Renal cortex interstitium (tissue), 11 donors: ENCODE measurements around the gene OSBPL2. TPM values are rescaled to one million over a fixed set of nuclear protein-coding genes. Genes with fewer than 3 reads are reported as not detected.

Experiments
- DNase-seq, 11 donors: peaks; one replicate each; pipeline ENCODE4 v3.0.0-alpha.2; 2013; ENCODE audit warnings: low read depth in 9 of 11, low spot score in 4 of 11; ENCODE audit errors: extremely low read depth in 1 of 11
- polyA plus RNA-seq, 3 donors: library from polyadenylated mRNA; unstranded; fragments of 120-200 nt; gene quantifications; one replicate each; pipeline ENCODE4 v1.2.1, GENCODE V29; 2013; ENCODE audit not compliant: insufficient read length in 3 of 3

The OSBPL2 gene
- polyA plus RNA-seq, 3 donors: 30.2 to 44.5 (median 30.8) TPM

DNA sequence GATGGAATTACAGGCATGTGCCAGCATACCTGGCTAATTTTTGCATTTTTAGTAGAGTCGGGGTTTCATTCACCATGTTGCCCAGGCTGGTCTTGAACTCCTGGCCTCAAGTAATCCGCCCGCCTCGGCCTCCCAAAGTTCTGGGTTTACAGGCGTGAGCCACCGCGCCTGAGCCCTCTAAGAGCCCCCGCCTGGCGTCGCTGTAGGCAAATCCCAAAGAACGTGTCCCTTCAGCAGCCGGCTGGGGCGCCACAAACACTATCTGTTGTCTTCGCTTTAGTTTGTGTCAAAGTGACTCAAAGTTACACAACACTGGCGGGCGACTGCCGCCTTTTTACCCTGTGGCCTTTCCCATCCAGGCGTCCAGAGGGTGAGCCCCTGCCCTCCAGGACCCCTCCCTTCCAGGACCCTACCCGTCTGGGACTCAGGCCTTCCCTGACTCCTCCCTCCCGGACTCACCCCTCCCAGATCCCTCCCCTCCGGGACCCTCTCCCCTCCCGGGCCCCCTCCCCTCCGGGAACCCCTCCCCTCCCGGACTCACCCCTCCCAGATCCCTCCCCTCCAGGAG, 63.5 kb downstream of the OSBPL2 start:
- DNase-seq: peak; percentile 65 to 88 (median 77)

DNA sequence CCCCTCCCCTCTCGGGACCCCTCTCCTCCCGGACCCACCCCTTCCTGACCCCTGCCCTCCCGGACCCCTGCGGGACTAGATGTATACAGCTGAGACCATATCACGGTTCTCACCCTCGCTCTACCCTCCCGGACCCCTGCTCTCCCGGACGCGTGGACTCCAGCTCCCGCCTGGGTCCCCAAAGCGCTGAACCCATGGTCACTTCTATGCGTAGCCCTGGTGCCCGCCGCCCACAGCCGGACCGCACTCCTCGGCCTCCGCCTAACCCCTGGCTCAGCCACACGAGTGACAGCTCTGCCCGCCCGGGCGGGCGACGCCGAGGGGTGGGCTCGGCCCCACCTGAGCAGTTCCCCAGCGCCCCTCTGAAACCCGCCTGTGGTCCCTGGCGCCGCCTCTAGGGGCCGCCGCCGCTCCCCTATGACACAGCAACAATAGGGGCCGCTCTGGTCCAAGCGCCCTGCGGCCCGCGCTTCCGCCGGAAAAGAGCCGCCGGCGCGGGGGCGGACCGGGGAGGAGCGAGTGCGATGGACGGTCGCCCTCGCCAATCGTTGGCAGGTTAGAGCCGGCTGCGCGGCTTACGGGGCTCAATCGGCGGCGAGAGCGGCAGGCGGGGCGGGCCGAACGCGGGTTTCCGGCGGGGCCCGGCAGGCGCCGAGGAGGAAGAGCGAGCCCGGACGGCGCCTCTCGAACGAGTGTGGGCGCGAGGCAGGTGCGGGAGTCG, 64.2 kb downstream of the OSBPL2 start, which contains the start of gene ADRM1:
ADRM1 (plus strand) TSS at position 657 of the 721 bp plus-strand sequence. CDS start 572 bp downstream, outside the sequence.
- DNase-seq: peak; percentile 88 to 97 (median 96)

DNA sequence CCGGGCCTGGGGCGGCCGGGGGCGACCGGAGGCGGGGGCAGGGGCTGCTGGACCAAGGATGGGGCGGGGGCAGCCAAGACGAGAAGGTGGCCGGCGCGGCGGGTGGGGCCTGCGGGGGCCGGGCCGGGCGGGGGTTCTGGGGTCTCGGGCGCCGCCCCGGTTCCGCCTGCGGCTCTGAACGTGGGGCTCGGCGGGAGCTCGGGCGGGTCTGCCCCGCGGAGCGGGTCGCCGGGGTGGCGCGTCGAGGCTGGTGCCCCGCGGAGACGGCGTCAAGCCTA, 64.7 kb downstream of the OSBPL2 start:
- no peak for DNase-seq

DNA sequence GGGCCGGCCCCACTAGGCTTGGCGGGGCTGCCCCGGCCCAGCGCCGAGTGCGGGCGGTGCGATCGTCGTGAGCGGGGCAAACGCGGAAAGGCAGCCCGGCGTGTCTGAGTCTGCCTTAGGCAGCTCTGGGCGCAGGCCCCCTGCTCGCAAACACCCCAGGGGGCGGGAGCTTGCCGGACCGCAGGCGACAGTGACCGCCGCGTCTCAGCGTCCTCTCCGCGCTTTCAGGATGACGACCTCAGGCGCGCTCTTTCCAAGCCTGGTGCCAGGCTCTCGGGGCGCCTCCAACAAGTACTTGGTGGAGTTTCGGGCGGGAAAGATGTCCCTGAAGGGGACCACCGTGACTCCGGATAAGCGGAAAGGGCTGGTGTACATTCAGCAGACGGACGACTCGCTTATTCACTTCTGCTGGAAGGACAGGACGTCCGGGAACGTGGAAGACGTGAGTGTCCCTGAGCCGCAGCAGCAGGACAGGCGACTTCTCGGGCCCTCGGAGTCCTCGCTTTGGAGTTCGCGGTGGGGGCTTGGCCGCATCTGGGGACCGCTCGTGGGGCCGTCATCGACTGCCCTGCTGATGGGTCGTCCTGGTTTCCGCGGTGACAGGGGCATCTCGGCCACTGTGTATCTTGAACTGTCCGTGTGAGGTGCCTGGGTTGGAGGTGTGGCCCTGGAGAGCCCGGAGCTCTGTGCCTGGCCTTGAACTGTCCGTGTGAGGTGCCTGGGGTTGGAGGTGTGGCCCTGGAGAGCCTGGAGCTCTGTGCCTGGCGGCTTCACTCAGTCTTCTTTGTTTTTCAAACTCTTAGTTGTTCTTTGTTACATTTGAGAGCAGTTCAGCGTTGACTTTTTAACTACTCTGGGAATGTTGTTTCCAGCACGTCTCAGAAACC, 65.3 kb downstream of the OSBPL2 start:
- peak in 1 of 11 donors; percentile 9 for DNase-seq

DNA sequence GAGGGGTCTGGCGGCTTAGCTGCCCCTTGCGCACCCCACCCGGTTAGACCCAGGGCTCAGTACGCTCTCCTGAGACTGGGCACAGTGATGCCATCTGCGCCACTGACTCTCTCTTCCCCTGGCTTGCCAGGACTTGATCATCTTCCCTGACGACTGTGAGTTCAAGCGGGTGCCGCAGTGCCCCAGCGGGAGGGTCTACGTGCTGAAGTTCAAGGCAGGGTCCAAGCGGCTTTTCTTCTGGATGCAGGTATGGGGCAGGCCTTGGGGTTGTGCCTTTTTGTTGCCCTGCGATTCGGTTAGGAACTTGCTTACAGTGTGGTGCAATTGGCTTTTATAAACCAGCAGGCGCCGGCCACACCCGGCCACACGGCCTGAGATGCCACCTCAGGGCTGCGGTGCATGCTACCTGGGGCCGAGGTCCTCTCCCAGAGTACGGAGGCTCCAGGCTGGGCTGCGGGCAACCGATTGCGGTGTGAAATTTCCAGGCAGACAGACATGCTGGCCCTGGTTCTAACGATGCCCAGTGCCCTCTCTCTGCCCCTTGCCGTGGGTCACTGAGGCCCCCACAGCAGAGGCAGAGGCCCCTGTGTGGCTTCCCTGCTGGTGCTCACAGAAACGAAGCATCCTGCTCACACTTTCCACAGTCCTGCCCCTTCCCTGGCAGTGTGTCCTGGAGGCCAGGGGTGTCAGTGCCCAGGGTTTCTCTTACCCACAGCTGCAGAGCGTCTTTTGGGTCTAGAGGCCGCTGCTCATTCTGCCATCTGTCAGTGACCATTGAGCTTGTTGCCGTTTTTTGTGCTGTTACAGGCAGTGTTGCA, 66.2 kb downstream of the OSBPL2 start:
- DNase-seq: no peak

DNA sequence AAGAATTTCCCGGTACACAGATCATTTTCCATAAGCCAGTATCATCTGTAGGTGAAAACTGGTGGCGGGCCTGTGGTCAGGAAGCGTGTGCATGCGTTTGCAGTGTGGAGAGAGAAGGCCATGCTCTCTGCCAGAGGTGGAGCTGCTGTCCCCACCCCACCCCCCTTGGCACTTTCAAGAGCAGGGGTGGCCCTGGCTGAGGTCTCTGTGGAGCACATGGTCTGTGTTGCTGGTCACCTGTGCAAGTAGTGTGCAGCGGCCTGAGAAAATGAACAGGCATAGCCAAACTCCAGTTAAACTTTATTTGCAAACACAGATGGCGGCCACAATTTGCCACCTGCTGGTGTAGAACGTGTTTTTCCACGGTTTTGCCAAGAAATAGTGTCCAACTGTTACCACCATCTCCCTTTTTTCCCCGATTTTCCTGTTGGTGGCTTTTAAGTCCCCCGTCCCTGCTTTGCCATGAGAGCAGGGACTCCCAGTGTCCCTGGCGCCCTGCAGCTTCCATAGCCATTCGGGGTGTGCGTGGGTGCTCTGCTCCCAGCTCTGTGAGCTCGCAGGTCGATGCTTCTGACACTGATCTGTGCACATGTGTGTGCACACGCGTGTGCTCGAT, 66.9 kb downstream of the OSBPL2 start:
- DNase-seq: no peak

DNA sequence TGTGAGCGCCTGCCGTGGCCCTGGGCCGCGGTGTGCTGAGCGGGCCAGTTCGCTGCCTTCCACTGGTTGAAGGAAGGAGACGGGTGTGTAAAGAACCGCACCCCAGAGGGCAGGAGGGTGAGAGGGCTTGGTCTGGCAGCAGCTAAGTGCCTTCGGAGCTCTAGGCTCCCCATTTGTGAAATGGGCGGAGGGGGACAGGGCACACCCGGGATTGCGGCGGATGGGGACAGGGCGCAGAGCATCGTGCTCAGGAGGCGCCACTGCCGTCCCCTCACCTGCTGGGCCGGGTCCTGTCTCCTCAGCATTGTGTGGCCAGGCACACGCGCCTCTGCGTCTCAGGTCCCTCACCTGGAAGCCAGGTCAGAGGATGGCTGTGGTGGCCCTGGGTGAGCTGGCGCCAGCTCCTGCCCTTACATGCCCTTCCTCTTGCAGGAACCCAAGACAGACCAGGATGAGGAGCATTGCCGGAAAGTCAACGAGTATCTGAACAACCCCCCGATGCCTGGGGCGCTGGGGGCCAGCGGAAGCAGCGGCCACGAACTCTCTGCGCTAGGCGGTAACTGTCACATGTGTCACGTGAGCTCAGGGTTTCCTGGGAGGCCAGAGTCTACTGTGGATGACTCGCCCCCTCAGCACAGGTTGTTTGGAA, 67.6 kb downstream of the OSBPL2 start:
- DNase-seq: no peak

DNA sequence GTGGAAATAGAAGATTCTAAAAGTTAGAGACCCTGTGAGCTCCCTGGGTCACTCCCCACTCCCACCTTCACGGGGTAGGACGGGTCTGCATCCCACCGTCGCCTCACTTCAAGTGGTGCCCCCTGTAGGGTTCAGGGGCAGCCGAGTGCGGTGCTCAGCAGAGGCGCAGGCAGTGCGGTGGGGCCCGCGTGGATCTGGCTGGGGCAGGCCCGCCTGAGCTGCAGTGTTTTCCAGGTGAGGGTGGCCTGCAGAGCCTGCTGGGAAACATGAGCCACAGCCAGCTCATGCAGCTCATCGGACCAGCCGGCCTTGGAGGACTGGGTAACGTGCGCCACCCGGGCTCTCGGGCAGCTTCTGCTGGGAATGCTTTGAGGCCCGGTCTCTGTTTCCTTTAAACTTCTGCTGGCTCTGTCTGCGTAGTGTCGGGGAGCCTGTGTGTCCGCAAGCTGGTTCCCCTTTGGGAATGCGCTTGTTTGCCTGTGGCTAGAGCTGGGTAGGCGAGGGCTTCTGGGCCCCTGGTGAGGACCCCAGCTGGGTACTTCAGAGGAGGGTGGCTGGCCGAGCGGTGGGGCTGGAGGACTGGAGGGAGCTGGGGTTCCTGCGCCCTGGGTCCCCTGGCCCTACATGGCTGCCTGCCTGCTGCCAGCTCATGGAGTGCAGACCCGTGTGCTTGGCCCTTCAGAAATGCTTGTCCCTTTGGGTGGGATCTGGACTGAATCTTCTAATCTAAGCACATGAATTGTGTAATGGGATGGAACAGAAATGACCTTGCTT, 68.3 kb downstream of the OSBPL2 start:
- DNase-seq: no peak

DNA sequence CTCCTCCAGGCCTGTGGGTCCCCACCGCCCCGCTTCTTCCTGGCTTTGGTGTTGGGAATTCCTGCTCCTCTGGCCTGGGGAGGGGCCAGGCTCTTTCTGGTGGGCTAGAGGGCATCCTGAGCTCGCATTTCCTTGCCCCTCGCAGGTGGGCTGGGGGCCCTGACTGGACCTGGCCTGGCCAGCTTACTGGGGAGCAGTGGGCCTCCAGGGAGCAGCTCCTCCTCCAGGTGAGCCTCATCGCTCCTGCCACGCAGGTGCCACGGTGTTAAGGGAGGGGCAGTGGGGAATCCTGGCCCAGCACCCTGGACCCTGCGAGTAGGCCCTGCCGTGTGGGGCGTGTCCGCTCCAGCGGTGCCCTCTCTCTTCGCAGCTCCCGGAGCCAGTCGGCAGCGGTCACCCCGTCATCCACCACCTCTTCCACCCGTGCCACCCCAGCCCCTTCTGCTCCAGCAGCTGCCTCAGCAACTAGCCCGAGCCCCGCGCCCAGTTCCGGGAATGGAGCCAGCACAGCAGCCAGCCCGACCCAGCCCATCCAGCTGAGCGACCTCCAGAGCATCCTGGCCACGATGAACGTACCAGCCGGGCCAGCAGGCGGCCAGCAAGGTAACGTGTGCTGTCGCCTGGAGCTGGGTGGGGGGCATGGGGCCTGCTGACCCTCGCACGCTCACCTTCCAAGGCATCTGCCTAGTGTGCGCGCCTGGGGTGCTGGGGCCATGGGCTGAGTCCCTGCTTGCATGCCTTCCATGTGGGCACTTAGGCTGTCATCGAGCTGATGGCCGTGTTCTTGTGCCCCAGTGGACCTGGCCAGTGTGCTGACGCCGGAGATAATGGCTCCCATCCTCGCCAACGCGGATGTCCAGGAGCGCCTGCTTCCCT, 69.1 kb downstream of the OSBPL2 start:
- DNase-seq: no peak

DNA sequence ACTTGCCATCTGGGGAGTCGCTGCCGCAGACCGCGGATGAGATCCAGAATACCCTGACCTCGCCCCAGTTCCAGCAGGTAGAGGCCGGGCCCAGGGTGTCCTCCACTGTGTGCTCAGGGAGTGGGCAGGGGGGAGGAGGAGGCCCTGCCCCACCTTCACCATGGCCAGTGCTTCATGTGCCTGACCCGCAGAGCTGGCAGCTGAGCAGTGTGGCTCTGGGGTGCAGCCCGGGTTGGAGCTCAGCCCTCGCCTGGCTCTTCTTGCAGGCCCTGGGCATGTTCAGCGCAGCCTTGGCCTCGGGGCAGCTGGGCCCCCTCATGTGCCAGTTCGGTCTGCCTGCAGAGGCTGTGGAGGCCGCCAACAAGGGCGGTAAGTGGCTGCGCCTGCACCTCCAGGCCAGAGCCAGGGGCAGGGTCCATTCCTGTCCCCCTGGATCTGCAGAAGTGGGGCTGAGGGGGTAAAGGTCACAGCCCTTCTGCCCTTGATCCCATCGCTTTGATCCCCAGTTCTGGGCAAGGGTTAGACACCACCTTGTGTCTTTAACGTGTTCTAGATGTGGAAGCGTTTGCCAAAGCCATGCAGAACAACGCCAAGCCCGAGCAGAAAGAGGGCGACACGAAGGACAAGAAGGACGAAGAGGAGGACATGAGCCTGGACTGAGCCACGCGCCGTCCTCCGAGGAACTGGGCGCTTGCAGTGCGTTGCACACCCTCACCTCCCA, 69.9 kb downstream of the OSBPL2 start:
- DNase-seq: no peak

DNA sequence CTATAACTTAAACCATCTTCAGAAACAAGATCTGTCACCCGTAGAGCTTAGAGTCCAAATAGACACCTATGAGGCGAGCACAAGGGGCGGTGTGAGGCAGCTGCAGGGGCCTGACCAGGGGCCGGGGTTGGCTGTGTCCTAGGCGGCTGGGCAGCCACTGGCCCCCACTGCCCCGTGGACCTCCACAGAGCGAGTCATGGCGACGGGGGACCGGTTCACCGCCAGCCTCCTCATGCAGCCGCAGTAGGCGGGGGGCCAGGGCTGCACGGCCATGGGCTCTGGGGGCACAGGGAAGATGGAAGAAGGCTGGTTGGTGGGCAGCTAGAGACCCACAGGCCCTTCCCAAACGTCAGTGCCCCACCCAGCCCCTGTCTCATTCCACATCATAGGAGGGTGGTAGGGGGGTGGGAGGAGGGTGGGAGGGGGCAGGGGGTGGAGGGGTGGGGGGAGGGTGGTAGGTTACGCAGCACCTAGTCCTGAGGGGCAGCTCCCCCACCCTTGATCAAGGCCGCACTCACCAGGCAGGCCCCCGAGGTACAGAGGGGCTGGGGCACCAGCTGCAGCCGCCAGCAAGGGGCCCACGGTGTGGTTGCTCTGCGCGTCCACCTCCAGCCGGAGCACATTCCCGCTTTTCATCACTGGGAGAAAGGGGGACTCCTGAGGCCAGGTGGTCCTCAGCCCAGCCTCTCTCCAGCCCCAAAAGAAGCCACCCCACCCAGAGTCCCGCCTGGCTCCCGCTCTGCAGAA, 71.0 kb downstream of the OSBPL2 start:
- no peak for DNase-seq

DNA sequence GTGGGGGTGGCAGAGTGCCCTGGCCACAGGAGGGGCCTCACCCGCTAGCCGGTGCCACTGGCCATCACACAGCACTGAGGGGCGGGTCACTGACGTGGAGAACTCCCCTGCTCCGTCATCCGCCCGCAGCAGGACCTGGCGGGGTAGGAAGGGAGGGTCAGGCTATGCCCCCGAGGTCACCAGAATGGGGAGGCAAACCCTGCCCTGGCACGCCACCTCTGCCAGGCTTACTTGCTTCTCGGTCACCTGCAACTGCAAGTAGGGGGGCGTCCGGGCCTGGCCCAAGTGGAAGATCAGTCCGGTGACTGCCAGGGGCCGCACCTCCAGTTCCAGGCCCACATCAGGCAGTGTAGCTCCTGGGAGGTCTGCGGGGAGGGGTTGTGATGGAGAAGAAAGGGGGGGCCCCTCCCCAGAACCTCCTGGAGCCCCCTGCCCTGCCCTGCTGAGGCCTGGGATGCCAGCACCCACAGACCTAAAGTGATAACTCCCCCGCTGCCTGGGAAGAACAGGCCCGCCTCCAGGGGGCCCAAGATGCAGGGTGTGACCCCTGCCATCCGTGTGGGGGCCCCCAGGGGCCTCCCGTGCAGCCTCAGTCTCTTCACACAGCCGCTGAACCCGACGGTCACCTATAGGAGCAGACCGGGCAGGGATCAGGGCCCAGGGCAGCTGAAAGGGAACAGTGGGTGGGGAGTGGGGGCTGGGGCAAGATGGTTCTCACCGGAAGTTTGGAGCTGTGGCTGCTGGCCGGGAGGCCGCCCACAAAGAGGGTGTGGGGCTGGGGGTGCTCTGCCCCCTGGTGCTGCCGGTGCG, 71.8 kb downstream of the OSBPL2 start:
- DNase-seq: no peak

DNA sequence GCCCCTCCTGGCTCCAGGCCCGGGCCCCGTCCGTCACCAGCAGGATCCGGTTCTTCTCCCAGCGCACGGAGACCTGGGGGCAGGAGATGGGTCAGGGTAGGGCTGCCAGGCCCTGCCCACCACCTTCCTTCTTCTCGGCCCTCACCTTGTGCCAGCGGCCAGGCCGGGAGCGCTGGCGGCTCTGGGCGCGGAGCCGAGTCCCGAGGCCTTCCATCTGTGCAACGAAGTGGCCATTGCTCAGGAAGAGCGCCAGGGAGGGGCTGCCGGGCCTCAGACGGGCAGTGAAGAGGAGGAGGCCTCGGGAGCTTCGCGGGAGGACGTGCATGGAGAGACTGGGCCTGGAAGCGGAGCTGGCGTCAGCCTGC, 72.4 kb downstream of the OSBPL2 start:
- DNase-seq: no peak

DNA sequence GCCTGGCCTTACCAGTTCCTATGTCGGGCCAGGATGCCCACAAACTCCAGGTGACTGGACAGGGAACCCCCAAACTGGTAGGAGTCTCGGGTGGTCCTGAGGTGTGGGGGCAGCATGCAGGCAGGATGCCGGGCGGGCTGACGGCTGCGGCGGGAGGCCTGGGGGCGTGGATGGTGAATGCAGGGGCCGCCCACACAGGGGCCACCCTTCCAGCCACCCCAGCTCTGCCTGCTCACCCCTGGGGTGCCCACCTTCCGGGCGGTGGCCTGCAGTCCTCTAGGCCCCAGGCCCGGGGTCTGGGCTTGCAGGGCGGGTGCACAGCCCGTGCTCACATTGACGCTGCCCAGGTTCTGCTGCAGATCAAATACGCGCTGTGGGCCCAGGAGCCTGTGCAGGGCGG, 72.8 kb downstream of the OSBPL2 start:
- DNase-seq: no peak
